Skeletal muscle satellite cell (primary cell): ENCODE measurements around the gene CFAP77.

Source experiments
- H3K27me3 ChIP-seq: 2 replicates; pipeline ENCODE4 v1.7.0; 2013; ENCODE audit warnings: low read length; ENCODE audit not compliant: control insufficient read depth, insufficient read depth
- H3K36me3 ChIP-seq: 2 replicates; pipeline ENCODE4 v1.7.0; 2013; ENCODE audit warnings: mild to moderate bottlenecking, control low read depth, low read length; ENCODE audit not compliant: insufficient read depth
- H3K4me1 ChIP-seq: 2 replicates; pipeline ENCODE4 v1.7.0; 2013; ENCODE audit warnings: low read length; ENCODE audit not compliant: control insufficient read depth, insufficient read depth
- H3K4me2 ChIP-seq: 2 replicates; pipeline ENCODE4 v1.7.0; 2013; ENCODE audit warnings: mild to moderate bottlenecking, low read length
- H3K4me3 ChIP-seq: 2 replicates; pipeline ENCODE4 v1.7.0; 2013; ENCODE audit warnings: low read length
- H3K9ac ChIP-seq: 2 replicates; pipeline ENCODE4 v1.7.0; 2013; ENCODE audit warnings: mild to moderate bottlenecking, low read depth, low read length, moderate library complexity
- H3K9me3 ChIP-seq: replicated peaks from 2 replicates; pipeline ENCODE4 v1.7.0; 2013; ENCODE audit warnings: mild to moderate bottlenecking, control low read depth, low read length

Gene CFAP77

GRCh38 chr9:132600326-132600984 is 190.4 kb downstream of the CFAP77 start:
- H3K9me3 ChIP-seq: no peaks in the 10 kb centered on the region
- H3K27me3 ChIP-seq: no peaks in the 10 kb centered on the region
- H3K36me3 ChIP-seq: peaks cover 47% of the 10 kb centered on the region
- peaks cover 6% of the 10 kb centered on the region for H3K4me1 ChIP-seq
- H3K4me2 ChIP-seq: no peak overlapping the region
- H3K9ac ChIP-seq: no peak overlapping the region
- H3K4me3 ChIP-seq: no peak overlapping the region

- Histone ChIP-seq H3K9me3 (no peaks in the 10 kb centered on the region), H3K4me1 (peaks cover 6% of the 10 kb centered on the region), H3K4me2 (no peak overlapping the region), H3K27me3 (no peaks in the 10 kb centered on the region), H3K36me3 (peaks cover 49% of the 10 kb centered on the region), H3K9ac (no peak overlapping the region), H3K4me3 (no peak overlapping the region)
These were observed 192.2 kb downstream of the CFAP77 start for GRCh38 chr9:132602207-132602606.

- Histone ChIP-seq H3K36me3 (peaks cover 38% of the 10 kb centered on the region), H3K4me1 (peaks cover 16% of the 10 kb centered on the region), H3K9ac (no peak overlapping the region), H3K4me3 (no peak overlapping the region), H3K9me3 (no peaks in the 10 kb centered on the region), H3K27me3 (no peaks in the 10 kb centered on the region), H3K4me2 (no peak overlapping the region)
These were observed 195.4 kb downstream of the CFAP77 start for GRCh38 chr9:132605387-132605786.

GRCh38 chr9:132606066-132606465 is 196.1 kb downstream of the CFAP77 start:
- Histone ChIP-seq H3K27me3 (no peaks in the 10 kb centered on the region), H3K36me3 (peaks cover 39% of the 10 kb centered on the region), H3K9me3 (no peaks in the 10 kb centered on the region), H3K4me3 (no peak overlapping the region), H3K9ac (no peak overlapping the region), H3K4me2 (no peak overlapping the region), H3K4me1 (peaks cover 16% of the 10 kb centered on the region)

GRCh38 chr9:132609184-132609583 is 199.2 kb downstream of the CFAP77 start:
- Histone ChIP-seq H3K27me3 (no peaks in the 10 kb centered on the region), H3K9me3 (no peaks in the 10 kb centered on the region), H3K9ac (no peak overlapping the region), H3K4me3 (no peak overlapping the region), H3K4me2 (no peak overlapping the region), H3K4me1 (peaks cover 11% of the 10 kb centered on the region), H3K36me3 (peaks cover 47% of the 10 kb centered on the region)

- peaks cover 48% of the 10 kb centered on the region for H3K36me3 ChIP-seq
- H3K4me1 ChIP-seq: peaks cover 11% of the 10 kb centered on the region
- H3K9ac ChIP-seq: no peak overlapping the region
- H3K4me2 ChIP-seq: no peak overlapping the region
- H3K9me3 ChIP-seq: no peaks in the 10 kb centered on the region
- H3K27me3 ChIP-seq: no peaks in the 10 kb centered on the region
- H3K4me3 ChIP-seq: no peak overlapping the region
These were observed 199.8 kb downstream of the CFAP77 start for GRCh38 chr9:132609829-132610228.

GRCh38 chr9:132610661-132611060 is 200.7 kb downstream of the CFAP77 start:
- H3K9ac ChIP-seq: no peak overlapping the region
- no peak overlapping the region for H3K4me2 ChIP-seq
- peaks cover 48% of the 10 kb centered on the region for H3K36me3 ChIP-seq
- no peak overlapping the region for H3K4me3 ChIP-seq
- no peaks in the 10 kb centered on the region for H3K27me3 ChIP-seq
- H3K9me3 ChIP-seq: no peaks in the 10 kb centered on the region
- H3K4me1 ChIP-seq: peaks cover 11% of the 10 kb centered on the region

GRCh38 chr9:132614324-132614723 is 204.3 kb downstream of the CFAP77 start:
- H3K36me3 ChIP-seq: peaks cover 69% of the 10 kb centered on the region
- H3K4me1 ChIP-seq: peaks cover 9% of the 10 kb centered on the region
- H3K9me3 ChIP-seq: no peaks in the 10 kb centered on the region
- no peak overlapping the region for H3K9ac ChIP-seq
- H3K4me2 ChIP-seq: no peak overlapping the region
- no peak overlapping the region for H3K4me3 ChIP-seq
- H3K27me3 ChIP-seq: no peaks in the 10 kb centered on the region

GRCh38 chr9:132615774-132616173 is 205.8 kb downstream of the CFAP77 start:
- no peaks in the 10 kb centered on the region for H3K4me1 ChIP-seq
- no peak overlapping the region for H3K9ac ChIP-seq
- H3K9me3 ChIP-seq: no peaks in the 10 kb centered on the region
- no peak overlapping the region for H3K4me3 ChIP-seq
- H3K4me2 ChIP-seq: no peak overlapping the region
- no peaks in the 10 kb centered on the region for H3K27me3 ChIP-seq
- H3K36me3 ChIP-seq: peaks cover 68% of the 10 kb centered on the region

GRCh38 chr9:132616725-132617124 is 206.7 kb downstream of the CFAP77 start:
- H3K36me3 ChIP-seq: peaks cover 64% of the 10 kb centered on the region
- H3K9ac ChIP-seq: no peak overlapping the region
- no peaks in the 10 kb centered on the region for H3K27me3 ChIP-seq
- H3K9me3 ChIP-seq: no peaks in the 10 kb centered on the region
- no peak overlapping the region for H3K4me2 ChIP-seq
- no peaks in the 10 kb centered on the region for H3K4me1 ChIP-seq
- no peak overlapping the region for H3K4me3 ChIP-seq

- no peak overlapping the region for H3K4me3 ChIP-seq
These were observed 212.1 kb downstream of the CFAP77 start for GRCh38 chr9:132622159-132622558.

More at GRCh38 chr9:132622159-132622558, 212.1 kb downstream of the CFAP77 start:
- no peaks in the 10 kb centered on the region for H3K4me1 ChIP-seq
- no peak overlapping the region for H3K9ac ChIP-seq
- peaks cover 38% of the 10 kb centered on the region for H3K36me3 ChIP-seq
- H3K9me3 ChIP-seq: no peaks in the 10 kb centered on the region
- H3K4me2 ChIP-seq: no peak overlapping the region
- no peaks in the 10 kb centered on the region for H3K27me3 ChIP-seq
